ENCODE data around the gene FSTL1.

Gene FSTL1

GRCh38 chr3:120454076-120454689, 3.4 kb upstream of the FSTL1 start:
- TF ChIP-seq GATA1 (IDR thresholded peaks at IDR 0.05; ENCODE audit: low read depth, low read length) (no peak), POLR2A (IDR thresholded peaks at IDR 0.05; ENCODE audit: low read length) (no peak)
- no peak for DNase-seq

GRCh38 chr3:120452816-120453215, 2.0 kb upstream of the FSTL1 start:
- TF ChIP-seq POLR2A (IDR thresholded peaks at IDR 0.05; ENCODE audit: low read length) = no peak
- TF ChIP-seq GATA1 (IDR thresholded peaks at IDR 0.05; ENCODE audit: low read depth, low read length) = no peak
- no peak for DNase-seq

- TF ChIP-seq POLR2A (IDR thresholded peaks at IDR 0.05; ENCODE audit: low read length) = no peak
- TF ChIP-seq GATA1 (IDR thresholded peaks at IDR 0.05; ENCODE audit: low read depth, low read length) = no peak
- DNase-seq = no peak
Observed at GRCh38 chr3:120451806-120452205, 1.0 kb upstream of the FSTL1 start.

GRCh38 chr3:120451272-120451761, 525 bp upstream of the FSTL1 start:
- DNase-seq = no peak
- TF ChIP-seq GATA1 (IDR thresholded peaks at IDR 0.05; ENCODE audit: low read depth, low read length) (no peak), POLR2A (IDR thresholded peaks at IDR 0.05; ENCODE audit: low read length) (no peak)

- TF ChIP-seq GATA1 (IDR thresholded peaks at IDR 0.05; ENCODE audit: low read depth, low read length) (no peak), POLR2A (IDR thresholded peaks at IDR 0.05; ENCODE audit: low read length) (no peak)
- no peak for DNase-seq
Observed at GRCh38 chr3:120449701-120450599, 842 bp downstream of the FSTL1 start.

- no peak for TF ChIP-seq GATA1 (IDR thresholded peaks at IDR 0.05; ENCODE audit: low read depth, low read length)
- no peak for TF ChIP-seq POLR2A (IDR thresholded peaks at IDR 0.05; ENCODE audit: low read length)
- no peak for DNase-seq
Observed at GRCh38 chr3:120449251-120449650, 1.5 kb downstream of the FSTL1 start.

GRCh38 chr3:120448756-120449155, 2.0 kb downstream of the FSTL1 start:
- TF ChIP-seq GATA1 (IDR thresholded peaks at IDR 0.05; ENCODE audit: low read depth, low read length) (no peak), POLR2A (IDR thresholded peaks at IDR 0.05; ENCODE audit: low read length) (no peak)
- DNase-seq = no peak

- DNase-seq = no peak
- no peak for TF ChIP-seq GATA1 (IDR thresholded peaks at IDR 0.05; ENCODE audit: low read depth, low read length)
- TF ChIP-seq POLR2A (IDR thresholded peaks at IDR 0.05; ENCODE audit: low read length) = no peak
Observed at GRCh38 chr3:120446891-120447668, 3.7 kb downstream of the FSTL1 start.

- TF ChIP-seq POLR2A (IDR thresholded peaks at IDR 0.05; ENCODE audit: low read length) (no peak), GATA1 (IDR thresholded peaks at IDR 0.05; ENCODE audit: low read depth, low read length) (no peak)
Observed at GRCh38 chr3:120445654-120446053, 5.1 kb downstream of the FSTL1 start.

GRCh38 chr3:120443626-120444123, 7.1 kb downstream of the FSTL1 start:
- no peak for TF ChIP-seq POLR2A (IDR thresholded peaks at IDR 0.05; ENCODE audit: low read length)
- TF ChIP-seq GATA1 (IDR thresholded peaks at IDR 0.05; ENCODE audit: low read depth, low read length) = no peak
- DNase-seq = no peak

More at GRCh38 chr3:120445654-120446053, 5.1 kb downstream of the FSTL1 start:
- DNase-seq = no peak

- DNase-seq = no peak
Observed at GRCh38 chr3:120442975-120443517, 7.7 kb downstream of the FSTL1 start.

GRCh38 chr3:120441776-120442175, 9.0 kb downstream of the FSTL1 start:
- no peak for TF ChIP-seq GATA1 (IDR thresholded peaks at IDR 0.05; ENCODE audit: low read depth, low read length)
- TF ChIP-seq POLR2A (IDR thresholded peaks at IDR 0.05; ENCODE audit: low read length) = no peak
- no peak for DNase-seq

More at GRCh38 chr3:120442975-120443517, 7.7 kb downstream of the FSTL1 start:
- TF ChIP-seq POLR2A (IDR thresholded peaks at IDR 0.05; ENCODE audit: low read length) = no peak

- DNase-seq = no peak
- no peak for TF ChIP-seq GATA1 (IDR thresholded peaks at IDR 0.05; ENCODE audit: low read depth, low read length)
- TF ChIP-seq POLR2A (IDR thresholded peaks at IDR 0.05; ENCODE audit: low read length) = no peak
Observed at GRCh38 chr3:120440762-120441161, 10.0 kb downstream of the FSTL1 start.
